Retinal pigment epithelial cell (primary cell): Measurements from ENCODE around the gene ZNF827.

Source experiments
- DNase-seq: peaks from one replicate; pipeline ENCODE4 v3.0.0-alpha.2; 2010; ENCODE audit warnings: low read depth
- H3K4me3 ChIP-seq: 2 replicates; pipeline ENCODE4 v1.5.1; 2011; ENCODE audit warnings: mild to moderate bottlenecking, low read length, control low read depth, moderate library complexity
- TF ChIP-seq, protein P1 (sequence below): conservative IDR thresholded peaks from 2 replicates; pipeline ENCODE4 v1.5.1; 2011; ENCODE audit warnings: low read depth, low read length, control low read depth, inconsistent platforms

ZNF827 gene

DNA sequence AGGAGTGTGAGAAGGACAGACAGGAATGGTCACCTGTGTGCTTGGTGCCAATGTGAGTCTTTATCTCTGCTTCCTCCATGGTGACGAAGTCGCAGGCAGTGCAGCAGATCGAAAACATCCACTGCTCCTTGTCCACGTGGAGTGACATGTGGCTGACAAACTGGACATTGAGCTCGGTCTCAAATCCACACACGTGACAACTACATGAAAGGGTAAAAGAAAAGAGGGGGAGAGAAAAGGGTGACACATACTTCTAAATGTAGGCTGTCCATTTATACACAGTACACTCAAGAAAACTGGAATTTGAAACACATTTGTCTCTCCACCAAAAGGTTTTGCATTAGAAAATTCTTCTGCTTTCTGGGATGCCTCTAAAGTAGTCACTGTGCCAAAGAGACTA is 164.2 kb downstream of the ZNF827 start:
- H3K4me3 ChIP-seq = no peak overlapping the region
- TF ChIP-seq, protein P1, sequence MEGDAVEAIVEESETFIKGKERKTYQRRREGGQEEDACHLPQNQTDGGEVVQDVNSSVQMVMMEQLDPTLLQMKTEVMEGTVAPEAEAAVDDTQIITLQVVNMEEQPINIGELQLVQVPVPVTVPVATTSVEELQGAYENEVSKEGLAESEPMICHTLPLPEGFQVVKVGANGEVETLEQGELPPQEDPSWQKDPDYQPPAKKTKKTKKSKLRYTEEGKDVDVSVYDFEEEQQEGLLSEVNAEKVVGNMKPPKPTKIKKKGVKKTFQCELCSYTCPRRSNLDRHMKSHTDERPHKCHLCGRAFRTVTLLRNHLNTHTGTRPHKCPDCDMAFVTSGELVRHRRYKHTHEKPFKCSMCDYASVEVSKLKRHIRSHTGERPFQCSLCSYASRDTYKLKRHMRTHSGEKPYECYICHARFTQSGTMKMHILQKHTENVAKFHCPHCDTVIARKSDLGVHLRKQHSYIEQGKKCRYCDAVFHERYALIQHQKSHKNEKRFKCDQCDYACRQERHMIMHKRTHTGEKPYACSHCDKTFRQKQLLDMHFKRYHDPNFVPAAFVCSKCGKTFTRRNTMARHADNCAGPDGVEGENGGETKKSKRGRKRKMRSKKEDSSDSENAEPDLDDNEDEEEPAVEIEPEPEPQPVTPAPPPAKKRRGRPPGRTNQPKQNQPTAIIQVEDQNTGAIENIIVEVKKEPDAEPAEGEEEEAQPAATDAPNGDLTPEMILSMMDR = no peak
- DNase-seq = no peak

DNA sequence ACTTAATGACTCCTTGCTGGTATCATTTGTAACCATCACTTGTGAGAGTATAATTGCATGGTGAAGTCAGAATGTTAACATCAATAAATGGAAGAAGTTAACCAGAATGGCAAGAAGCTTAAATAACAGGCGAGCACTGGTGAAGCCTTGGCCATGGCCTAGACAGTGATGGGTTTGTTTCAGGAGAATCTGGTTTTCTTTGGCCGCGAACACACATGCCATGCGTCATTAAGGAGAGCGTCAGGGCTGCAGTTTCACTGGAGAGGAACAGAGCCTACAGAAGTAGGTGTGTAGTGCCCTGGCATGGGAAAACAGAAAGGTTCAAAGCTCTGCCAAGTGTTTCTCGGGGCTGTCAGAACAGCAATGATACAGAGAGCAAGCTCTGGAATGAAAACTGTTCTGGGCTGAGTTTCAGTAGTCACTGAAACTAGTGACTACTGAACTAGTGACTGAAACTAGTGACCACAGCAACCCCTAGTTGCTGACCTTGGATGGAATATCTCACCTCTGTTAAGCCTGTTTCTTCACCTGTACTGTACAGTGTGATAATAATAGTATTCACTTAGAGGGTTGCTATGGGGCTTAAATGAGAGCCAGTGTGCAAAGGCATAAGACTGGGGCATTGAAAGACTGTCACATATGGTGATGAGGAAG is 164.9 kb downstream of the ZNF827 start:
- TF ChIP-seq, protein P1 = no peak
- no peak overlapping the region for H3K4me3 ChIP-seq

DNA sequence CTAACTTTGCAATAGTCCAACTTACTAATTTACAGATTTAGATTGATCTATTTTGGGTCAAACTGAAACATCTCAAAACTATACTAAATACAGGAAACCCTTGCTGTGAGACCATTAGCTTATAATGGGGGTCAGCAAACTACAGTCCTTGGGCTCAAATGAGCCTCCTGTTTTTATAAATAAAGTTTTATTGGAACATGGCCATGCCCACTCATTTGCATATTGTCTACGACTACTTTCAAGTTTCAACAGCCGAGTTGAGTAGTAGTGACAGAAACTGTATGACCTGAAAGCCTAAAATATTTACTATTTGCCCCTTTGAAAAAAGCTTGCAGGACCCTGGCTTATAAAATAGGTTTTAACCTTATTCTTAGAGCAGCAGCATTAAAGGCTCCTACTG is 166.3 kb downstream of the ZNF827 start:
- no peak overlapping the region for H3K4me3 ChIP-seq
- TF ChIP-seq, protein P1 = no peak
- no peak for DNase-seq

More for the DNA sequence above, 164.9 kb downstream of the ZNF827 start:
- no peak for DNase-seq

DNA sequence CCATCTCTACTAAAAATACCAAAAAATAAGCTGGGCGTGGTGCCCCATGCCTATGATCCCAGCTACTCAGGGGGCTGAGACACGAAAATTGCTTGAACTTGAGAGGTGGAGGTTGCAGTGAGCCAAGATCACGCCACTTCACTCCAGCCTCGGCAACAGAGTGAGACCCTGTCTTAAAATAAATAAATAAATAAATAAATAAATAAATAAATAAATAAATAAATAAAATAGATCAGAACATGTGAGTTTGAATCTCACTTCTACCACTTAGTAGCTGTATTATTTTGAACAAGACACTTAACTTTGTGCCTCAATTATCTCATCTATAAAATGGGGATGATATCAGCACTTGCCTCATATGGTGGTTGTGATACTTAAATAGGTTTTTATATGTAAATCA is 168.5 kb downstream of the ZNF827 start:
- DNase-seq = no peak
- TF ChIP-seq, protein P1 = no peak

DNA sequence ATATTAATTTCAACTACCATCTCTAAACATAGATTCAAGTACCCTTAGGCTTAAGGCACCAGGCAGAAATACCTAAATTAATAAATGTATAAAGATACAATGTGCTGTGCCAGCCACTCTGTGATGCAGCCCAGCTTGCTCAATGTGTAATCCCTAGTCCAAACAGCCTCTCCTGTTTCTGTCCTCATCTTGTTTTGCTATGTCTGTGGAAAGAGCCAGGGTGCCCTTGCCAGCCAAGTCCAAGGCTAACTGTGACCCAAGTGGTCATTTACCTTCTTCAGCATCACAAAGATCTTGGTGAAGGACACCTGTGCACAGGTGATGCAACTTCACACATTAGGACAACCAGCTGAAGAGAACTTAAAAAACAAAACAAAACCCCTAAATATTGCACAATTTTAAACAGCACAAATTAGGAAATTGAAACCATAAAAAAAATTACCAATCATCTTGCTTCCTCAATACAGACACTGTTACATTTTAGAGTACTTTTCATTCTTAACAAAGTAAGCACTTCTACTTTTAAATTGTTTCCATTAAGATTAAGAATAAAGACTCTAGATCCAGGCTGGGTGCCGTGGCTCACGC is 169.1 kb downstream of the ZNF827 start:
- DNase-seq = no peak
- H3K4me3 ChIP-seq = no peak overlapping the region
- TF ChIP-seq, protein P1 = no peak

More for the DNA sequence above, 168.5 kb downstream of the ZNF827 start:
- H3K4me3 ChIP-seq = no peak overlapping the region

DNA sequence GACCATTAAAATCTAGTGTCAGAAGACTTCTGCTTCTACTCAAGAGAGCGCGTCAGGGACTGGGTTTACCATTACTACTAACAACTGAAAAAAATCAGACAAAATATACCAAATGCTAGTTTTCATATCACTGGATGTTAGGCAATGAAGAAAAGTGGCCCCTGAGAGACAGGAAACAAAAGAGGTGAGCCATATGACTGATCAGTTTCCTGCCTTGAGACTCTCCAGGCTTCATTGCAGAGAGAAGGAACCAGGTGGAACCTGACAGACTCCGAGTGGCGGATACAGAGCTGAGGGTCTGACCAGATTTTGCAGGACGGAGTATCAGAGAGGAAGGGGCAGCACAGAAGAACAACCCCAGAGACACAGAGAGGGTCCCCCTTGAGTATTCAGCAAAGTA is 172.3 kb downstream of the ZNF827 start:
- TF ChIP-seq, protein P1 = no peak
- DNase-seq = no peak
- H3K4me3 ChIP-seq = no peak overlapping the region

DNA sequence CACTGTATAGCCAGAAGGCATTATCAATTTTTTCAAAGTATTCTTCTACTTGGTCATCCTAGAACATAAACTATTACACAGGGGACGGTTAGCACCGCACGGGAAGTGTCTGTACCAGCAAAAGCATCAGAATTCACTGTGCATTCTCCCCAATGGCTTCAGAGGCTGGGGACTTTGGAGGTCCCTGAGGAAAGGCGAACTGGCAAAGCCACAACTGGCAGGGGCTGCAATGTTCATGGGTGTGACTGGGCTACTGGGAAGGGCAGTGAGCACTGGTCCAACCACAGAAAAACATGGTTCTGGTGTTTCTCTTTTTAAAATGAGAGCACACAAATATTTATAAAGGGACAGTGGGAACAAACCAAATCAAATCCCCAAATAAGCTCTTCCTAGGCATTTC is 175.2 kb downstream of the ZNF827 start:
- DNase-seq = no peak
- TF ChIP-seq, protein P1 = no peak
- no peak overlapping the region for H3K4me3 ChIP-seq
